HepG2 (cell line): ENCODE measurements around the gene RTN1. TPM values are rescaled to one million over a fixed set of nuclear protein-coding genes. Genes with fewer than 3 reads are reported as not detected.

ENCODE experiments used
- CENPBD1 ChIP-seq: sonication (generic); formaldehyde crosslinking; IDR thresholded peaks from 2 replicates; pipeline ENCODE4 v1.8.0; 2022; ENCODE audit warnings: missing genetic modification reagents, low read depth, mild to moderate bottlenecking, borderline replicate concordance
- DR1 ChIP-seq: sonication (generic); formaldehyde crosslinking; IDR thresholded peaks from 2 replicates; pipeline ENCODE4 v1.8.0; 2021; ENCODE audit warnings: mild to moderate bottlenecking, missing genetic modification reagents, inconsistent platforms
- ETV5 ChIP-seq: IDR thresholded peaks from 2 replicates; pipeline ENCODE4 v1.6.1; 2018; ENCODE audit warnings: missing biosample characterization, missing genetic modification reagents, inconsistent platforms, borderline replicate concordance
- GPBP1L1 ChIP-seq: sonication (generic); formaldehyde crosslinking; IDR thresholded peaks from 2 replicates; pipeline ENCODE4 v1.5.0; 2020; ENCODE audit warnings: mild to moderate bottlenecking, missing genetic modification reagents
- IRF1 ChIP-seq: sonication (generic); formaldehyde crosslinking; IDR thresholded peaks from 2 replicates; pipeline ENCODE4 v1.4.0; 2020; ENCODE audit warnings: low read depth, mild to moderate bottlenecking, missing genetic modification reagents
- NFE2 ChIP-seq: sonication (generic); formaldehyde crosslinking; IDR thresholded peaks from 2 replicates; pipeline ENCODE4 v1.4.0; 2020; ENCODE audit warnings: missing genetic modification reagents
- THAP9 ChIP-seq: sonication (generic); formaldehyde crosslinking; IDR thresholded peaks from 2 replicates; pipeline ENCODE4; 2020; ENCODE audit warnings: missing genetic modification reagents, mild to moderate bottlenecking, borderline replicate concordance
- TSC22D2 ChIP-seq: sonication (generic); formaldehyde crosslinking; IDR thresholded peaks from 2 replicates; pipeline ENCODE4 v1.5.1; 2020; ENCODE audit warnings: missing genetic modification reagents, mild to moderate bottlenecking, borderline replicate concordance
- U2AF2 ChIP-seq: fragments of 200-400 bp; formaldehyde crosslinking; IDR thresholded peaks from 2 replicates; pipeline ENCODE4 v1.6.1; 2017; ENCODE audit warnings: low read depth, mild to moderate bottlenecking, low read length
- YEATS4 ChIP-seq: sonication (generic); formaldehyde crosslinking; IDR thresholded peaks from 2 replicates; pipeline ENCODE4 v1.4.0; 2020; ENCODE audit warnings: missing genetic modification reagents, borderline replicate concordance
- ZBTB3 ChIP-seq: sonication (generic); formaldehyde crosslinking; IDR thresholded peaks from 2 replicates; pipeline ENCODE4 v1.4.0; 2020; ENCODE audit warnings: low read depth, mild to moderate bottlenecking, moderate library complexity, missing genetic modification reagents, borderline replicate concordance
- ZNF24 ChIP-seq: fragments of 450-650 bp; IDR thresholded peaks from 2 replicates; pipeline ENCODE4 v1.6.1; 2017; ENCODE audit warnings: antibody characterized with exemption, mild to moderate bottlenecking
- ZNF329 ChIP-seq: sonication (generic); formaldehyde crosslinking; IDR thresholded peaks from 2 replicates; pipeline ENCODE4 v1.9.0; 2021; ENCODE audit warnings: low read depth, mild to moderate bottlenecking, missing genetic modification reagents
- ZNF337 ChIP-seq: sonication (generic); formaldehyde crosslinking; IDR thresholded peaks from 2 replicates; pipeline ENCODE4 v1.5.1; 2020; ENCODE audit warnings: missing genetic modification reagents, low read depth, mild to moderate bottlenecking, borderline replicate concordance
- ZNF484 ChIP-seq: sonication (generic); formaldehyde crosslinking; IDR thresholded peaks from 2 replicates; pipeline ENCODE4 v1.5.1; 2020; ENCODE audit warnings: mild to moderate bottlenecking, low read depth, missing genetic modification reagents, borderline replicate concordance
- ZNF563 ChIP-seq: sonication (generic); formaldehyde crosslinking; IDR thresholded peaks from 2 replicates; pipeline ENCODE4 v1.8.0; 2022; ENCODE audit warnings: mild to moderate bottlenecking, moderate library complexity, missing genetic modification reagents
- ZNF652 ChIP-seq: IDR thresholded peaks from 2 replicates; pipeline ENCODE4 v1.6.1; 2016; ENCODE audit warnings: low read depth, borderline replicate concordance
- polyA plus RNA-seq, 8 experiments: library from polyadenylated mRNA; depleted of rRNA in 3 of 8; stranded (reverse) in 7 of 8; unstranded in 1 of 8; fragments of >200 nt; fragmentation: Illumina TruSeq in 4 of 8; extraction: Trizol in 4 of 8; gene quantifications; 2 replicates each; pipeline versions ENCODE4 v1.2.1 to v1.2.3, GENCODE V29; 2011 to 2016; ENCODE audit warnings: low read depth in 4 of 8, missing spikeins in 1 of 8, mixed read lengths in 1 of 8; ENCODE audit not compliant: insufficient read depth in 1 of 8
- total RNA-seq, 5 experiments: library from RNA; depleted of rRNA; stranded (reverse); fragments of >200 nt; fragmentation: Illumina TruSeq; extraction: Trizol; gene quantifications; 2 replicates each; pipeline ENCODE4 v1.2.3, GENCODE V29; 2016; ENCODE audit warnings: low read depth in 1 of 5
- TF ChIP-seq, protein P1 (sequence below): sonication (generic); formaldehyde crosslinking; IDR thresholded peaks from 2 replicates; pipeline ENCODE4 v1.4.0; 2020; ENCODE audit warnings: missing genetic modification reagents, borderline replicate concordance
- TF ChIP-seq, protein P2 (sequence below): sonication (generic); formaldehyde crosslinking; IDR thresholded peaks from 2 replicates; pipeline ENCODE4 v1.4.0; 2020; ENCODE audit warnings: missing genetic modification reagents

RTN1 gene
- total and polyA plus RNA-seq, 2 of the 13 experiments (the other 11 are each of a cell fraction or from before 2014, with no cell fraction given), result 0.04 to 0.18 TPM

- peak; percentile 19; the same call in 1 of the 2 replicates for TF ChIP-seq THAP9
- TF ChIP-seq ETV5 (CRISPR knock-in tag), result peak; percentile 38; the same call in 1 of the 2 replicates
- no peak for TF ChIP-seq IRF1 (CRISPR knock-in tag)
- no peak for TF ChIP-seq ZNF652
- TF ChIP-seq U2AF2, result no peak
- TF ChIP-seq ZNF329 (CRISPR knock-in tag), result no peak
- TF ChIP-seq ZNF337 (CRISPR knock-in tag), result no peak
- no peak for TF ChIP-seq TSC22D2 (CRISPR knock-in tag)
- TF ChIP-seq YEATS4, result peak; percentile 77
- TF ChIP-seq DR1, result no peak
- TF ChIP-seq ZNF563 (CRISPR knock-in tag), result no peak
- TF ChIP-seq NFE2 (CRISPR knock-in tag), result no peak
- TF ChIP-seq ZNF24, result no peak
- TF ChIP-seq, protein P1, sequence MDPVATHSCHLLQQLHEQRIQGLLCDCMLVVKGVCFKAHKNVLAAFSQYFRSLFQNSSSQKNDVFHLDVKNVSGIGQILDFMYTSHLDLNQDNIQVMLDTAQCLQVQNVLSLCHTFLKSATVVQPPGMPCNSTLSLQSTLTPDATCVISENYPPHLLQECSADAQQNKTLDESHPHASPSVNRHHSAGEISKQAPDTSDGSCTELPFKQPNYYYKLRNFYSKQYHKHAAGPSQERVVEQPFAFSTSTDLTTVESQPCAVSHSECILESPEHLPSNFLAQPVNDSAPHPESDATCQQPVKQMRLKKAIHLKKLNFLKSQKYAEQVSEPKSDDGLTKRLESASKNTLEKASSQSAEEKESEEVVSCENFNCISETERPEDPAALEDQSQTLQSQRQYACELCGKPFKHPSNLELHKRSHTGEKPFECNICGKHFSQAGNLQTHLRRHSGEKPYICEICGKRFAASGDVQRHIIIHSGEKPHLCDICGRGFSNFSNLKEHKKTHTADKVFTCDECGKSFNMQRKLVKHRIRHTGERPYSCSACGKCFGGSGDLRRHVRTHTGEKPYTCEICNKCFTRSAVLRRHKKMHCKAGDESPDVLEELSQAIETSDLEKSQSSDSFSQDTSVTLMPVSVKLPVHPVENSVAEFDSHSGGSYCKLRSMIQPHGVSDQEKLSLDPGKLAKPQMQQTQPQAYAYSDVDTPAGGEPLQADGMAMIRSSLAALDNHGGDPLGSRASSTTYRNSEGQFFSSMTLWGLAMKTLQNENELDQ (CRISPR knock-in tag), result no peak
- no peak for TF ChIP-seq ZBTB3 (CRISPR knock-in tag)
- no peak for TF ChIP-seq ZNF484 (CRISPR knock-in tag)
- no peak for TF ChIP-seq GPBP1L1 (CRISPR knock-in tag)
- TF ChIP-seq, protein P2, sequence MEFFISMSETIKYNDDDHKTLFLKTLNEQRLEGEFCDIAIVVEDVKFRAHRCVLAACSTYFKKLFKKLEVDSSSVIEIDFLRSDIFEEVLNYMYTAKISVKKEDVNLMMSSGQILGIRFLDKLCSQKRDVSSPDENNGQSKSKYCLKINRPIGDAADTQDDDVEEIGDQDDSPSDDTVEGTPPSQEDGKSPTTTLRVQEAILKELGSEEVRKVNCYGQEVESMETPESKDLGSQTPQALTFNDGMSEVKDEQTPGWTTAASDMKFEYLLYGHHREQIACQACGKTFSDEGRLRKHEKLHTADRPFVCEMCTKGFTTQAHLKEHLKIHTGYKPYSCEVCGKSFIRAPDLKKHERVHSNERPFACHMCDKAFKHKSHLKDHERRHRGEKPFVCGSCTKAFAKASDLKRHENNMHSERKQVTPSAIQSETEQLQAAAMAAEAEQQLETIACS, result no peak
- TF ChIP-seq CENPBD1 (CRISPR knock-in tag), result no peak
Measured at GRCh38 chr14:59919570-59920377, 49.2 kb upstream of the RTN1 start, which contains the start of gene LRRC9 (continued).
